IMR-90 (cell line): ENCODE data around the gene MBTPS2. TPM values are rescaled to one million over a fixed set of nuclear protein-coding genes. Genes with fewer than 3 reads are reported as not detected.
"Not testable (repeated sequence)": the region's sequence is repeated elsewhere in the genome, so short reads cannot be mapped to it uniquely, and the experiment has no call there.

Source experiments
- ATAC-seq: fragments of 200-7000 bp; cut with Tn5 transposase; 2 replicates; pipeline ENCODE4 v1.9.1; 2020; ENCODE audit warnings: low read depth, mild to moderate bottlenecking, moderate library complexity
- BruUV-seq: library from RNA; stranded (reverse); fragments of 400-500 nt; replicated peaks from 2 replicates; lab custom pipeline; 2021; lab: Mats Ljungman, UMichigan
- CTCF ChIA-PET: fragments of 300-600 bp; formaldehyde crosslinking; extraction: SDS; loops from one replicate; lab custom pipeline; 2021; ENCODE audit warnings: antibody characterized with exemption; lab: Yijun Ruan, JAX
- POLR2A ChIA-PET: fragments of 300-600 bp; sonication (Branson Sonifier 250); formaldehyde crosslinking; loops from one replicate; lab custom pipeline; 2022; ENCODE audit warnings: antibody characterized with exemption; ENCODE audit not compliant: unreplicated experiment; lab: Charles Lee
- DNase-seq: peaks from one replicate; pipeline ENCODE4 v3.0.0; 2013
- H2AFZ ChIP-seq: replicated peaks from 2 replicates; pipeline ENCODE3; 2013; ENCODE audit warnings: low read length, mild to moderate bottlenecking; ENCODE audit not compliant: poor library complexity
- H2AK5ac ChIP-seq: 2 replicates; pipeline ENCODE4 v1.6.1; 2013; ENCODE audit warnings: low read depth, low read length, inconsistent platforms
- H2AK9ac ChIP-seq: replicated peaks from 2 replicates; pipeline ENCODE3; 2013; ENCODE audit warnings: mild to moderate bottlenecking, low read depth, low read length, moderate library complexity; ENCODE audit not compliant: poor library complexity
- H2BK120ac ChIP-seq: 2 replicates; pipeline ENCODE4 v1.6.1; 2013; ENCODE audit warnings: low read depth, low read length, inconsistent platforms
- H2BK15ac ChIP-seq: 3 replicates; pipeline ENCODE4 v1.6.1; 2013; ENCODE audit warnings: low read depth, low read length, inconsistent platforms
- H2BK20ac ChIP-seq: 2 replicates; pipeline ENCODE4 v1.6.1; 2013; ENCODE audit warnings: low read depth, mild to moderate bottlenecking, inconsistent platforms, low read length, moderate library complexity
- H2BK5ac ChIP-seq: 2 replicates; pipeline ENCODE4 v1.6.1; 2013; ENCODE audit warnings: mild to moderate bottlenecking, low read depth, low read length, inconsistent platforms; ENCODE audit not compliant: poor library complexity, severe bottlenecking
- H3K14ac ChIP-seq: replicated peaks from 2 replicates; pipeline ENCODE4 v1.6.1; 2013; ENCODE audit warnings: low read depth, low read length, inconsistent platforms
- H3K18ac ChIP-seq: 2 replicates; pipeline ENCODE4 v1.6.1; 2013; ENCODE audit warnings: low read depth, low read length, control low read depth
- H3K23ac ChIP-seq: 2 replicates; pipeline ENCODE4 v1.6.1; 2013; ENCODE audit warnings: low read depth, low read length, inconsistent platforms
- H3K27ac ChIP-seq: 2 replicates; pipeline ENCODE4 v1.5.1; 2013; ENCODE audit warnings: mild to moderate bottlenecking, control low read depth, low read length; ENCODE audit not compliant: insufficient read depth
- H3K27me3 ChIP-seq: 2 replicates; pipeline ENCODE4 v1.6.1; 2013; ENCODE audit warnings: low read length; ENCODE audit not compliant: control insufficient read depth, insufficient read depth
- H3K36me3 ChIP-seq: 2 replicates; pipeline ENCODE4 v1.6.1; 2013; ENCODE audit warnings: low read length, mixed read lengths; ENCODE audit not compliant: control insufficient read depth, insufficient read depth
- H3K4ac ChIP-seq: 2 replicates; pipeline ENCODE4 v1.6.1; 2013; ENCODE audit warnings: low read depth, low read length, inconsistent platforms
- H3K4me1 ChIP-seq: 2 replicates; pipeline ENCODE4 v1.6.1; 2013; ENCODE audit warnings: low read length, mixed read lengths; ENCODE audit not compliant: control insufficient read depth, insufficient read depth
- H3K4me2 ChIP-seq: 2 replicates; pipeline ENCODE4 v1.6.1; 2013; ENCODE audit warnings: low read depth, mild to moderate bottlenecking, control low read depth, low read length, moderate library complexity
- H3K4me3 ChIP-seq: 2 replicates; pipeline ENCODE4 v1.5.1; 2013; ENCODE audit warnings: low read depth, mild to moderate bottlenecking, control low read depth, low read length, moderate library complexity; ENCODE audit not compliant: insufficient read depth
- H3K56ac ChIP-seq: 2 replicates; pipeline ENCODE4 v1.6.1; 2013; ENCODE audit warnings: low read length, inconsistent platforms; ENCODE audit not compliant: insufficient read depth; ENCODE audit errors: extremely low read depth
- H3K79me1 ChIP-seq, 2 experiments: 2 replicates each; pipeline ENCODE4 v1.6.1; 2013; ENCODE audit warnings: low read length in 2 of 2, inconsistent platforms in 1 of 2, low read depth in 1 of 2
- H3K9ac ChIP-seq: 2 replicates; pipeline ENCODE4 v1.6.1; 2013; ENCODE audit warnings: low read depth, low read length, control low read depth
- H3K9me1 ChIP-seq: 2 replicates; pipeline ENCODE4 v1.6.1; 2013; ENCODE audit warnings: low read length, inconsistent platforms; ENCODE audit not compliant: insufficient read depth
- H3K9me3 ChIP-seq: 2 replicates; pipeline ENCODE4 v1.6.1; 2013; ENCODE audit warnings: low read length; ENCODE audit not compliant: control insufficient read depth, insufficient read depth
- H4K20me1 ChIP-seq: 2 replicates; pipeline ENCODE4 v1.6.1; 2013; ENCODE audit warnings: low read length, inconsistent platforms; ENCODE audit not compliant: insufficient read depth
- H4K5ac ChIP-seq: 2 replicates; pipeline ENCODE4 v1.6.1; 2013; ENCODE audit warnings: mild to moderate bottlenecking, low read depth, low read length, control low read depth
- H4K8ac ChIP-seq, 2 experiments: 2 replicates each; pipeline ENCODE4 v1.6.1; 2013; ENCODE audit warnings: low read depth in 2 of 2, low read length in 2 of 2, control low read depth in 1 of 2, inconsistent platforms in 1 of 2
- H4K91ac ChIP-seq: 2 replicates; pipeline ENCODE4 v1.6.1; 2013; ENCODE audit warnings: low read depth, low read length, inconsistent platforms; ENCODE audit not compliant: insufficient read depth
- CHD1 ChIP-seq: IDR thresholded peaks from 2 replicates; pipeline ENCODE4 v1.6.1; 2012; ENCODE audit warnings: low read depth, low read length, improper control_type of control experiment
- FOS ChIP-seq: fragments of 150-350 bp; IDR thresholded peaks from 2 replicates; pipeline ENCODE4 v1.6.1; 2016; ENCODE audit warnings: low read depth, low read length
- MAFK ChIP-seq: IDR thresholded peaks from 2 replicates; pipeline ENCODE4 v1.6.1; 2012; ENCODE audit warnings: low read depth, low read length, improper control_type of control experiment
- MAZ ChIP-seq: IDR thresholded peaks from 2 replicates; pipeline ENCODE4 v1.6.1; 2012; ENCODE audit warnings: low read depth, mild to moderate bottlenecking, low read length, improper control_type of control experiment, moderate library complexity, borderline replicate concordance
- WGBS, 2 experiments: methylation state at CpG; one replicate each; pipeline versions ENCODE4 v1.1.5 to v1.1.7; 2013; ENCODE audit warnings: missing lambda C conversion rate in 2 of 2; ENCODE audit not compliant: insufficient read length in 1 of 2; ENCODE audit errors: extremely low coverage in 2 of 2; 5-methylcytosine and 5-hydroxymethylcytosine counted together
- dilution Hi-C: fragments of 300-500 bp; cut with HindIII; formaldehyde crosslinking; loops from one replicate; pipeline ENCODE4 v1.14.3; 2018; ENCODE audit warnings: low sequenced_read_pairs; ENCODE audit not compliant: unreplicated experiment
- in situ Hi-C: fragments of 300-500 bp; cut with MboI; formaldehyde crosslinking; loops from 3 replicates; pipeline ENCODE4 v1.14.3; 2019; ENCODE audit warnings: low sequenced_read_pairs, inconsistent platforms, mixed read lengths
- intact Hi-C: fragments of 100-400 bp; cut with micrococcal nuclease; formaldehyde crosslinking; loops from 2 replicates; pipeline ENCODE4 v1.10.0; 2022
- polyA plus RNA-seq, 3 experiments: library from polyadenylated mRNA; depleted of rRNA; stranded (reverse); fragments of >200 nt; gene quantifications; 2 replicates each; pipeline ENCODE4 v1.2.3, GENCODE V29; 2012; ENCODE audit warnings: low replicate concordance in 1 of 3
- total RNA-seq: library from RNA; depleted of rRNA; stranded (reverse); fragments of >200 nt; gene quantifications from 2 replicates; pipeline ENCODE4 v1.2.3, GENCODE V29; 2012

MBTPS2 gene
- total and polyA plus RNA-seq, 2 of the 4 experiments (the other 2 are of a cell fraction), result 4.7 to 12.4 TPM

DNA sequence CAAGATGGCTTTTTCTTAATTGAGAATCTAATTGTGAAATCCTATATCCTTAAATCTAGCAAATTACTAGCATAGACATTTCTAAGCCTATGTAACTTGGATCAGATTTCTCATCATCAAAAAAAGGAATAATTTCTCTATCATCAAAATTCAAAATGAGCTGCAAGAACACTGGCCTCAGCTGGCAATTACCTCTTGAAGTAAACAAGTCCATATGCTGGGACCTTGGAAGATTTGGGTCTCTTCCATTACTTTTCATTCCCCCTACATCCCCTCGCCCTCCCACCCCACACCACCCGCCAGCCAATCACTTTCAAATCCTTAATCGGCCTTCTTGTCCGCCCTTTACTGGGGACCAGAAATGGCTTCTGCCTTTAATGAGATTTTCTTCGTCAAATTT is 23.3 kb upstream of the MBTPS2 start:
- Histone ChIP-seq H4K5ac (no peak overlapping the region), H3K4me2 (no peak overlapping the region), H2BK120ac (no peak overlapping the region), H2BK20ac (no peak overlapping the region), H3K4ac (no peak overlapping the region), H4K8ac (no peak overlapping the region), H2AK9ac (no peak overlapping the region), H3K4me1 (no peaks in the 10 kb centered on the region), H3K9me3 (no peaks in the 10 kb centered on the region), H3K9ac (no peak overlapping the region), H3K36me3 (no peaks in the 10 kb centered on the region), H2BK15ac (no peak overlapping the region), H2BK5ac (no peak overlapping the region), H3K27me3 (peaks cover 17% of the 10 kb centered on the region), H3K18ac (no peak overlapping the region), H3K9me1 (no peaks in the 10 kb centered on the region), H3K23ac (no peak overlapping the region), H3K4me3 (no peak overlapping the region), H4K20me1 (no peaks in the 10 kb centered on the region), H4K91ac (no peak overlapping the region), H3K79me1 (no peaks in the 10 kb centered on the region), H3K56ac (no peak overlapping the region), H3K27ac (no peak overlapping the region), H3K14ac (no peak overlapping the region), H2AFZ (no peak overlapping the region), H2AK5ac (no peak overlapping the region)
- in situ Hi-C loops, result no loop called here
- ChIA-PET CTCF (no interaction called here), POLR2A (no interaction called here)
- dilution Hi-C loops, result no loop called here
- ATAC-seq, result no peak
- BruUV-seq, result no TSS peak
- TF ChIP-seq FOS (no peak), MAFK (no peak), CHD1 (no peak), MAZ (no peak)
- intact Hi-C loops, result no loop called here
- DNase-seq, result no peak
- WGBS, 2 experiments, result no CpG with 5 or more reads among the region's 5 CpGs

DNA sequence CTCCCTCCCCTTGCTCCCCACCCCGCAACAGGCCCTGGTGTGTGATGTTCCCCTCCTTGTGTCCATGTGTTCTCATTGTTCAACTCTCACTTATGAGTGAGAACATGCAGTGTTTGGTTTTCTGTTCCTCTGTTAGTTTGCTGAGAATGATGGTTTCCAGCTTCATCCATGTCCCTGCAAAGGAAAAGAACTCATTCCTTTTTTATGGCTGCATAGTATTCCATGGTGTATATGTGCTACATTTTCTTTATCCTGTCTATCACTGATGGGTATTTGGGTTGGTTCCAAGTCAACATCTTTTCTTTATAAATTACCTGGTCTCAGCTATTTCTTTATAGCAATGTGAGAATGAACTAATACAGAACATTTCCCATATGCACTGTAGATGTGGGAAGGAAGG is 19.2 kb upstream of the MBTPS2 start:
- DNase-seq, H2AK9ac ChIP-seq, H2BK120ac ChIP-seq, H3K4me2 ChIP-seq, H3K36me3 ChIP-seq, H4K8ac ChIP-seq, H2BK15ac ChIP-seq, H2BK20ac ChIP-seq, H3K9me3 ChIP-seq, H3K27ac ChIP-seq, H4K20me1 ChIP-seq, H4K5ac ChIP-seq, POLR2A ChIA-PET, H3K27me3 ChIP-seq, dilution Hi-C loops, in situ Hi-C loops, H3K14ac ChIP-seq, H3K9me1 ChIP-seq, H2AFZ ChIP-seq, H3K56ac ChIP-seq, H3K9ac ChIP-seq, H3K23ac ChIP-seq, H3K4me1 ChIP-seq, BruUV-seq, H4K91ac ChIP-seq, H2BK5ac ChIP-seq, ATAC-seq, intact Hi-C loops, H2AK5ac ChIP-seq, H3K18ac ChIP-seq, H3K4ac ChIP-seq, H3K79me1 ChIP-seq, H3K4me3 ChIP-seq: not testable (repeated sequence)
- WGBS, 2 experiments, result no CpG with 5 or more reads among the region's 1 CpG
- CTCF ChIA-PET, result interaction anchor here (0.6 kb wide), 1 partner anchor 9 kb away, joined by 3 read pairs; no protein-coding TSS in a partner anchor
